ENCODE data around the gene HIGD1B.

GRCh38 chr17:44887016-44887415 is 39.3 kb downstream of the HIGD1B start:
- TF ChIP-seq ZFP41 (tag by site-specific recombination; IDR thresholded peaks at IDR 0.05; ENCODE audit: borderline replicate concordance) (no peak), BCL11A (tag by site-specific recombination; IDR thresholded peaks at IDR 0.05; ENCODE audit: low read depth) (no peak), FEZF1 (tag by site-specific recombination; IDR thresholded peaks at IDR 0.05) (no peak), ZNF610 (tag by site-specific recombination; IDR thresholded peaks at IDR 0.05; ENCODE audit: borderline replicate concordance) (no peak), ZNF132 (tag by site-specific recombination; IDR thresholded peaks at IDR 0.05; ENCODE audit: borderline replicate concordance) (no peak)
- TF ChIP-seq, protein P1, sequence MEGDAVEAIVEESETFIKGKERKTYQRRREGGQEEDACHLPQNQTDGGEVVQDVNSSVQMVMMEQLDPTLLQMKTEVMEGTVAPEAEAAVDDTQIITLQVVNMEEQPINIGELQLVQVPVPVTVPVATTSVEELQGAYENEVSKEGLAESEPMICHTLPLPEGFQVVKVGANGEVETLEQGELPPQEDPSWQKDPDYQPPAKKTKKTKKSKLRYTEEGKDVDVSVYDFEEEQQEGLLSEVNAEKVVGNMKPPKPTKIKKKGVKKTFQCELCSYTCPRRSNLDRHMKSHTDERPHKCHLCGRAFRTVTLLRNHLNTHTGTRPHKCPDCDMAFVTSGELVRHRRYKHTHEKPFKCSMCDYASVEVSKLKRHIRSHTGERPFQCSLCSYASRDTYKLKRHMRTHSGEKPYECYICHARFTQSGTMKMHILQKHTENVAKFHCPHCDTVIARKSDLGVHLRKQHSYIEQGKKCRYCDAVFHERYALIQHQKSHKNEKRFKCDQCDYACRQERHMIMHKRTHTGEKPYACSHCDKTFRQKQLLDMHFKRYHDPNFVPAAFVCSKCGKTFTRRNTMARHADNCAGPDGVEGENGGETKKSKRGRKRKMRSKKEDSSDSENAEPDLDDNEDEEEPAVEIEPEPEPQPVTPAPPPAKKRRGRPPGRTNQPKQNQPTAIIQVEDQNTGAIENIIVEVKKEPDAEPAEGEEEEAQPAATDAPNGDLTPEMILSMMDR (tag by site-specific recombination; IDR thresholded peaks at IDR 0.05), result no peak
- TF ChIP-seq, protein P2, sequence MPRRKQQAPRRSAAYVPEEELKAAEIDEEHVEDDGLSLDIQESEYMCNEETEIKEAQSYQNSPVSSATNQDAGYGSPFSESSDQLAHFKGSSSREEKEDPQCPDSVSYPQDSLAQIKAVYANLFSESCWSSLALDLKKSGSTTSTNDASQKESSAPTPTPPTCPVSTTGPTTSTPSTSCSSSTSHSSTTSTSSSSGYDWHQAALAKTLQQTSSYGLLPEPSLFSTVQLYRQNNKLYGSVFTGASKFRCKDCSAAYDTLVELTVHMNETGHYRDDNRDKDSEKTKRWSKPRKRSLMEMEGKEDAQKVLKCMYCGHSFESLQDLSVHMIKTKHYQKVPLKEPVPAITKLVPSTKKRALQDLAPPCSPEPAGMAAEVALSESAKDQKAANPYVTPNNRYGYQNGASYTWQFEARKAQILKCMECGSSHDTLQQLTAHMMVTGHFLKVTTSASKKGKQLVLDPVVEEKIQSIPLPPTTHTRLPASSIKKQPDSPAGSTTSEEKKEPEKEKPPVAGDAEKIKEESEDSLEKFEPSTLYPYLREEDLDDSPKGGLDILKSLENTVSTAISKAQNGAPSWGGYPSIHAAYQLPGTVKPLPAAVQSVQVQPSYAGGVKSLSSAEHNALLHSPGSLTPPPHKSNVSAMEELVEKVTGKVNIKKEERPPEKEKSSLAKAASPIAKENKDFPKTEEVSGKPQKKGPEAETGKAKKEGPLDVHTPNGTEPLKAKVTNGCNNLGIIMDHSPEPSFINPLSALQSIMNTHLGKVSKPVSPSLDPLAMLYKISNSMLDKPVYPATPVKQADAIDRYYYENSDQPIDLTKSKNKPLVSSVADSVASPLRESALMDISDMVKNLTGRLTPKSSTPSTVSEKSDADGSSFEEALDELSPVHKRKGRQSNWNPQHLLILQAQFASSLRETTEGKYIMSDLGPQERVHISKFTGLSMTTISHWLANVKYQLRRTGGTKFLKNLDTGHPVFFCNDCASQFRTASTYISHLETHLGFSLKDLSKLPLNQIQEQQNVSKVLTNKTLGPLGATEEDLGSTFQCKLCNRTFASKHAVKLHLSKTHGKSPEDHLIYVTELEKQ (tag by site-specific recombination; IDR thresholded peaks at IDR 0.05; ENCODE audit: borderline replicate concordance), result no peak
- TF ChIP-seq, protein P3, sequence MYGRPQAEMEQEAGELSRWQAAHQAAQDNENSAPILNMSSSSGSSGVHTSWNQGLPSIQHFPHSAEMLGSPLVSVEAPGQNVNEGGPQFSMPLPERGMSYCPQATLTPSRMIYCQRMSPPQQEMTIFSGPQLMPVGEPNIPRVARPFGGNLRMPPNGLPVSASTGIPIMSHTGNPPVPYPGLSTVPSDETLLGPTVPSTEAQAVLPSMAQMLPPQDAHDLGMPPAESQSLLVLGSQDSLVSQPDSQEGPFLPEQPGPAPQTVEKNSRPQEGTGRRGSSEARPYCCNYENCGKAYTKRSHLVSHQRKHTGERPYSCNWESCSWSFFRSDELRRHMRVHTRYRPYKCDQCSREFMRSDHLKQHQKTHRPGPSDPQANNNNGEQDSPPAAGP (tag by site-specific recombination; IDR thresholded peaks at IDR 0.05), result no peak
